Stimulated activated CD4-positive, alpha-beta T cell treated with anti-CD3 and anti-CD28 coated beads, Interleukin-4, amount 100 ng/mL, for 48 hours (primary cell): Measurements from ENCODE around the gene EGR2.

ENCODE experiments used
- DNase-seq, 2 donors: peaks; one replicate each; pipeline ENCODE4 v3.0.0-alpha.2; 2020; ENCODE audit warnings: low read depth in 2 of 2

EGR2 gene

DNA sequence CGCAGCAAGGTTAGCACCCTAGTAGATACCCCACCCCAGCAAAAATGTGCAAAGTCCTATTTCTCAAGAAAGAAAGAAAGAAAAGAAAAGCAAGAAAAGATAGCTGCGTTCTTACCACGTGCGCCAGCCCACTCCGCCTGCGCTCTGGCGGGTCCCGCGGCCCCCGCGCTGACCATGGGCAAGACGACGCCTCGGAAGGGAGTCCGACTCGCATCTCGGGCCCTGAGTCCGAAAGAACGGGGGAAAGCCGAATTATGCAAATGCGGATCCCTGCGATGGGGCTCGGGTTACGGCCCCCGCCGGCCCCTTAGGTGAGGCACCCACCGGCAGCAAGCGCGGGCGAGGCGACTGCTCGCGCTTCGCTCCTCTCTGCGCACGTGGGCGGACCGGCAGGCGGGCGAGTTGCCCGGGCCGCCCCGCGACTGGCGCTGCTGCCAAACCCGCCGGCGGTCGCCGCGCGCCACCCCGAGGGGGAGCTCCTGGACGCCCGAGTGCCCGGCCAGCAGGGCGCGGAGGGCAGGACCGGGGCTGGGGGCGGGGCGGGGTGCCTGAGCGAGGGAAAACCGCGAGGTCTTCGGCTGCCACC lies 2.4 kb upstream of the EGR2 start:
- DNase-seq: peak; percentile 38 to 55

- peak; percentile 59 to 65 for DNase-seq
Observed at GRCh38 chr10:62817766-62818425, 1.7 kb upstream of the EGR2 start.

- DNase-seq: peak; percentile 55 to 63
Observed at GRCh38 chr10:62817121-62817765, 1.1 kb upstream of the EGR2 start.

DNA sequence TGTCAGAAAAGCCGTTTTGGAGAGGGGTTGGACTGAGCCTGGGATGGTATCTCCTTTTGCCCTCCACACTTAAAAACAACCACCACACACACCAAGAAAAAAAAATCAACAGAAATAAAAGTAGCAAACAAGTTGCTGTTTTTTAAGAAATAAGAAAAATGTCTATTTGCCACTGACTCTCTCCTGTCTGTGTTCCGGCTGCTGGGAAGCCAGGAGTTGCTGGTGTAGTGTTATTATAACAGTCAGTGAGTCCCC lies 163 bp downstream of the EGR2 start:
- no peak for DNase-seq

GRCh38 chr10:62815381-62816075 lies 638 bp downstream of the EGR2 start:
- DNase-seq: no peak

- no peak for DNase-seq
Observed at GRCh38 chr10:62814756-62815380, 1.3 kb downstream of the EGR2 start.

DNA sequence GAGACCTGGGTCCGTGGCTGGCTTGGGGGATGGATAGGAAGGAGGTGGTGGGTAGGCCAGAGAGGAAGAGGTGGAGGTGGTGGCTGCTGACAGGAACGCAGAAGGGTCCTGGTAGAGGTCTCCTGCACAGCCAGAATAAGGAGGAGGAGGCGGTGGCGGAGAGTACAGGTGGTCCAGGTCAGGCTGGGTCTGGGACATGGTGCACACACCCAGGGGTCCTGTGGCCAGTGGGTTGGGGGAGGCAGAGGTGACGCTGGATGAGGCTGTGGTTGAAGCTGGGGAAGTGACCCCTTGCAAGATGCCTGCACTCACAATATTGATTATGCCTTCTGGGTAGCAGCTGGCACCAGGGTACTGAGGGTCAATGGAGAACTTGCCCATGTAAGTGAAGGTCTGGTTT lies 2.2 kb downstream of the EGR2 start:
- DNase-seq: no peak

DNA sequence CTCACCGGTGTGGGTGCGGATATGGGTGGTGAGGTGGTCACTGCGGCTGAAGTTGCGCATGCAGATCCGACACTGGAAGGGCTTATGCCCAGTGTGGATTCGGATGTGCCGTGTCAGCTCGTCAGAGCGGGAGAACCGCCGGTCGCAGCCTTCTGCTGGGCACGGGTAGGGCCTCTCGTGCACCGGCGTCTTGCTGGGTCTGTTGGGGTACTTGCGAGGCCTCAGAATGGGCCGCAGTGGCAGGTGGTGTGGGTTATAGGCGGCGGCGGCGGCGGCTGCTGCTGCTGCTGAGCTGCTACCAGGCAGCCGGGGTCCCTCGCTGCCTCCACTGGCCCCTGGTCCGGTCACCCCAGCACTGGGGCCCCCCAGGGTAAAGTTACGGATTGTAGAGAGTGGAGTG lies 2.7 kb downstream of the EGR2 start:
- no peak for DNase-seq

- DNase-seq: no peak
Observed at GRCh38 chr10:62812672-62813439, 3.3 kb downstream of the EGR2 start.

GRCh38 chr10:62811159-62811875 lies 4.8 kb downstream of the EGR2 start:
- peak; percentile 62 to 81 for DNase-seq

DNA sequence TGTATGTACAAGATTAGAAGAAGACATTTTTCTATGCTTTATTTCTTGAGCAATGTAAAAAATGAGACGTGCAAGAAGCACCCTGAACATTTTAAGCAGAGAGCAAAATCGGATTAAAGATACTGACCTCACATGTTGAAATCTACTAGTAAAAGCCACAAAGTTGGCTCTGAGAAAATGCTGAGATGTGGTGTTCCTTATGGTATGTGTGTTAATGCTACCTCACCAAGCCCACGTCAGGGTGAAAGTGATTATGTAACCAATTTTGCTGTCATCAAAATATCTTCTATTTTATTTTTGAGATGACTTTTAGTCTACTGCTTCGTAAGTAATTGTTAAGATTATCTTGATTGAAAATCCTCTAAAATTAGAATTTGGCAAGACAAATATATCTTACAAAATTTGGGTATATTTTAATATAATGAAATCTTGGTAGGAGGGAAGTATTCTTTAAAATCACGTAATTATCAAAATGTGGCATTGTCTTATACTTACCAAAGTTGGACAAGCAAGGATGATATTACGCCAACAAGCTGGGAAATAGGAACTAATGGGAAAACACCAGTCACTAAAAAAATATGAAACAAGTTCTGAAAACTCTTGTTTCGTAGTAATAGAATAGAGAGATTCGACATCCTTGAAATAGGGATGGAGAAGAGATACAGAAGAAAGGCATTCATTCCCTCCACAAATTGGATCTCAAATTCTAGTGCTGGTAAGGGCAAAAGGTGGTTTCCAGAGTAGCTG lies 5.8 kb downstream of the EGR2 start:
- DNase-seq: no peak

DNA sequence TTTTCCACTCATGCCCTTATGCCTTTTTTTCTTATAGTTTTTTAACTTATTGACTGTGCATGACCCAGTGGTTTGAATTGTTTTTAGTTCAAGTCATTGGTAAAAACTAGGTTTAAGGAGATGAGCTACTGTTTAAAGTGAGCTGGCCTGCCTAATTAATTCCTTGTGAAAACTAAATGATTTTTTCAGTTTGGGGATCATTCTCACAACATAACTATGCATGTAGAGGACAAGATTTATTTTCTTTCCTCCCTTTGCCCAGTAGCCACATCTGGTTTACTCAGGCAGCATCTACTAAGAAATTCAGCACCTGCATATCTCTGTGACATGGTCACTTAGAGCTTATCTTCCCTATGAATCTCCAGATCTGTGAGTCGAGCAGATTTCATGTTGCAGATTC lies 9.9 kb downstream of the EGR2 start:
- no peak for DNase-seq

DNA sequence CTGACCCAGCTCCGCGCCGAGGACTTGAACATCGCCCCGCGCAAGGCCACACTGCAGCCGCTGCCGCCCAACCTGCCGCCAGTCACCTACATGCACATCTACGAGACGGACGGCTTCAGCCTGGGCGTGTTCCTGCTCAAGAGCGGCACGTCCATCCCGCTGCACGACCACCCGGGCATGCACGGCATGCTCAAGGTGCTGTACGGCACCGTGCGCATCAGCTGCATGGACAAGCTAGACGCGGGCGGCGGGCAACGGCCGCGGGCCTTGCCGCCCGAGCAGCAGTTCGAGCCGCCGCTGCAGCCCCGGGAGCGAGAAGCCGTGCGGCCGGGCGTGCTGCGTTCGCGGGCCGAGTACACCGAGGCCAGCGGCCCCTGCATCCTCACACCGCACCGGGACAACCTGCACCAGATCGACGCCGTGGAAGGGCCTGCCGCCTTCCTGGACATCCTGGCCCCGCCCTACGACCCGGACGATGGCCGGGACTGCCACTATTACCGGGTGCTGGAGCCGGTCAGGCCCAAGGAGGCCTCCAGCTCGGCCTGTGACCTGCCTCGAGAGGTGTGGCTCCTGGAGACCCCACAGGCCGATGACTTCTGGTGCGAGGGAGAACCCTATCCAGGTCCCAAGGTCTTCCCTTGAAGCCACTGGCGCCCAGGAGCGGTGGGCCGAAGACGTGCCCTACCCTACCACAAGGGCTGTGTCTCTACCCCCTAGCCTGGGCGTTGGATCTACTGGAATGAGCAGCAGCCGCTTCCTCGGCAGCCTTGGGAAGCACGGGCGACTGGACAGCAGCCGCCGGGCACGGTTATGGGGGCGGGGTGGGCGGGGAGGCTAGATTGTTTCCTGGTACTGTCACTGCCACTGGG lies 10.7 kb downstream of the EGR2 start:
- DNase-seq: no peak

- DNase-seq: peak; percentile 69 to 76
Observed at GRCh38 chr10:62804356-62805230, 11.6 kb downstream of the EGR2 start, which contains the start of gene ADO. TSS of gene ADO (plus strand) at chr10:62804720. CDS start at chr10:62805060, 340 bp downstream.

DNA sequence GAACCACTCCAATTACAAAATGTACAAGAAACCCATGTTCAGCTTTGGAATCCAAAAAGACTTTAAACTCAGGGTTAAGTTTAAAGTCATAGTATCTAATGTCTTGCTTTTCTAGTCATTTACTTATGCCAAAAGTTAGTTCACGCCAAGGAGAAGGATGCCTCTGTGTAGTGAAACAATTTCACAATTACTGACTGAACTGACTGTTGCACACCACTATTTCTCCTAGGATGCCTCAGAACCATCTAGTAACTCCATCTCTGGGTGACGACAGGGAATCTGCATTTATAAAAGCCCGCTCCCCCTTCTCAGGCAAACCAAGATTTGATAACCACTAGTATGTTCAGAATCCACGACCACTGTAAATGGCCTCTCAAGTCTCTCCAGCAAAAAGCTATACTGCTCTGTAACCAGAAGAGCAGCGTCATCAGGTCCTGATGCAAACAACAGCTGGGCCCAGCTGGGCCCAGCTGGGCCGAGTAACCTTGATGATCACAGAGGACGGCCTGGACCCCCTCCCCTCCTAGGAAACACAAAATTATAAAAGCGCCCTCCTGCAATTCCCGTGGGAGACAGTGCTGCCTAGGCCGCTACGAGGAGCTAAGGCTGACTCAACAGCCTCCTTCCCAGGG lies 12.3 kb downstream of the EGR2 start:
- DNase-seq: no peak

DNA sequence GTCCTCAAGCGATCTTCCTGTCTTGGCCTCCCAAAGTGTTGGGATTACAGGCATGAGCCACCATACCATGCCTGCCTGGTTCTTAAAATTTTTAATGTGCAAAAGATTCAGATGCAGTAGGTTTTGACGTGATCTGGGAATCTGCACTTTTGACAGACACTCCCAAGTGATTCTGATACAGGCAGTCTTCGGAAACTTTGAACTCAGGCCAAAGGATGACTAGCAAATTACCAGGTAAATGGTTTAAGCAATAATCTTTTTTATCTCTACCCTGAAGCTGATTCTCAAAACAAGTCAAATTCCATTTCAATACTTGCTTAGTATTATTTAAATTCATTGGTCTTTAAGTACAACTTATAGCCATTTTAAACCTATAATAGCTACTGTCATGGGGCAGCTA lies 14.3 kb downstream of the EGR2 start:
- DNase-seq: no peak

DNA sequence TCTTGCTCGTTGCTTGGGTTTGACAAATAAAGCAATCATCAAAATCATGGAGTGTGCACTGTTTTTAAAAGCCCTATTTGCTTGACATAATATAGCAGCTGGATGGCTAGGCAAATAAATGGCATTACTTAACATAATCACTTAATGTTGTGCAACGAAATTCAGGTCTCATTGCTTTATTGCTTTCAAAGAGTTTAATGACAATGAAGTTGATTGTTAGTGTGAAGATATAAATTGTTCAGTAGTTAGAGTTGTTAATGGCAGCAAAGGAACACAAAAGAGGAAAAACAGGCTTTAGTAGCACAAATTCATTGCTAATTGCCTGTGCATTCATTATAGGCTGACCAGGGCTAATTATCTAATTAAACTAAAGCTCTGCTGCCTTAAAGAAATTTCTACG lies 19.3 kb downstream of the EGR2 start:
- no peak for DNase-seq

- DNase-seq: no peak
Observed at GRCh38 chr10:62795762-62796161, 20.4 kb downstream of the EGR2 start.
